Measurements from ENCODE around the gene ZNF217.

Gene ZNF217

GRCh38 chr20:53578492-53579222 lies 15.0 kb downstream of the ZNF217 start:
- 0 out of 2 replicates have a peak overlapping the region, but pooled peaks have one; percentile 3 for H3K4me3 ChIP-seq (ENCODE audit: low read depth, low read length)
- TF ChIP-seq CTCF (IDR thresholded peaks at IDR 0.05; ENCODE audit: control insufficient read depth, extremely low read depth, insufficient read depth) = peak; percentile 63
- peak; percentile 82 for DNase-seq (ENCODE audit: low read depth)

DNA sequence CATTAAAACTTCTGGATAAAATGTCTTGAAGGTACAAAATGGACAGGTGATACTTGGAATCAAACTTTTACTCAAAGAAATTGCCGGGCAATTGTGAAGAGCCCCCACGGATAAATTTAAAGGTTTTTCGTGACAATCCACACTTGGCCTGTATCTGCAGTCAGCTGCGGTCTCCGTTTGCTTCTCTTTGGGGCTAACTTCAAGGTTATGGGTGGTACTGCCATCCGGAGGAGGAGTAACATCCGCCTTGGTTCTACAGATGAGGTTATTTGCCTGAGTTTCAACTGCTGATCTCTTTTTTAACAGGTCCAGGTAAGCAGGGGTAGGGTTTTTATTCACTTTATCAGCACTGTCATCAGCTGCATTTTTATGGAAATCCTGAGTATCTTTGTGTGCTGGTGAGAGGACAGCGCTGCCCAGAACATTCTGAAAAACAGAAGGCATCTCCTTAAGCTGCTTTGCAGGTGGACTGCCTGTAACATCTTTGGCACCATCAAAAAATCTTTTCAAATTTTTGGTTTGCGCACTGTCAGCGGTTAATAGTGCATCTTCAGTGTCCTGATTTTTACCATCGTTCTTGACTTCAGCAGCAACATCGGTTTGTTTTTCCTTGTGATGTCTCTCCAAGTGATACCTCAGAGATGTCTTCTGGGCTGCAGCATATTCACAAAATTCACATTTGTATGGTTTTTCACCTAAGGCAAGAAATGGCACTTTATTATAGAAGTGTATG lies 16.9 kb downstream of the ZNF217 start:
- DNase-seq (ENCODE audit: low read depth) = no peak
- no peak overlapping the region for H3K4me3 ChIP-seq (ENCODE audit: low read depth, low read length)
- TF ChIP-seq CTCF (IDR thresholded peaks at IDR 0.05; ENCODE audit: control insufficient read depth, extremely low read depth, insufficient read depth) = no peak

DNA sequence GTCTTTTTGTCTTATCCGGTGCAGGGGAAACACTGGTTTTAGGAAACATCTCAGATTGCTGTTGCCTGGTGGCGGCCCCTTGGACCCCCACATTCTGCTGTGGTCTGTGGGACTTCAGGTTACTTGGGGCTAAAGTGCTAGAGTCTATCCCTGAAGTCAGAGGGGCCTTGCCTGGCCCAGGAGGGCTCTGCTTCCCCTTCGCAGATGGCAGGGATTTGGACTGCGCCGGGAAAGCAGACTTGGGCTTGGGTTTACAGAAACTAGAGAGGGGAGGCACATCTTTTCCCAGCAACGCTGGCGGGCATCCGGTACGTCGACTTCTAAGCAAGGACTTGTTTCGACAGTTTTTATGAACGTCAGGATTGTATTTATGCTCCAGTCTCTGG lies 17.5 kb downstream of the ZNF217 start:
- no peak overlapping the region for H3K4me3 ChIP-seq (ENCODE audit: low read depth, low read length)
- no peak for DNase-seq (ENCODE audit: low read depth)
- no peak for TF ChIP-seq CTCF (IDR thresholded peaks at IDR 0.05; ENCODE audit: control insufficient read depth, extremely low read depth, insufficient read depth)

GRCh38 chr20:53575481-53576194 lies 18.0 kb downstream of the ZNF217 start:
- no peak for DNase-seq (ENCODE audit: low read depth)
- TF ChIP-seq CTCF (IDR thresholded peaks at IDR 0.05; ENCODE audit: control insufficient read depth, extremely low read depth, insufficient read depth) = no peak
- no peak overlapping the region for H3K4me3 ChIP-seq (ENCODE audit: low read depth, low read length)

- TF ChIP-seq CTCF (IDR thresholded peaks at IDR 0.05; ENCODE audit: control insufficient read depth, extremely low read depth, insufficient read depth) = no peak
- no peak overlapping the region for H3K4me3 ChIP-seq (ENCODE audit: low read depth, low read length)
- DNase-seq (ENCODE audit: low read depth) = no peak
These were observed 18.8 kb downstream of the ZNF217 start for GRCh38 chr20:53574819-53575218.

- no peak overlapping the region for H3K4me3 ChIP-seq (ENCODE audit: low read depth, low read length)
- DNase-seq (ENCODE audit: low read depth) = no peak
- no peak for TF ChIP-seq CTCF (IDR thresholded peaks at IDR 0.05; ENCODE audit: control insufficient read depth, extremely low read depth, insufficient read depth)
These were observed 19.3 kb downstream of the ZNF217 start for GRCh38 chr20:53574259-53574789.
